Measurements from ENCODE around the gene USP54.

DNA sequence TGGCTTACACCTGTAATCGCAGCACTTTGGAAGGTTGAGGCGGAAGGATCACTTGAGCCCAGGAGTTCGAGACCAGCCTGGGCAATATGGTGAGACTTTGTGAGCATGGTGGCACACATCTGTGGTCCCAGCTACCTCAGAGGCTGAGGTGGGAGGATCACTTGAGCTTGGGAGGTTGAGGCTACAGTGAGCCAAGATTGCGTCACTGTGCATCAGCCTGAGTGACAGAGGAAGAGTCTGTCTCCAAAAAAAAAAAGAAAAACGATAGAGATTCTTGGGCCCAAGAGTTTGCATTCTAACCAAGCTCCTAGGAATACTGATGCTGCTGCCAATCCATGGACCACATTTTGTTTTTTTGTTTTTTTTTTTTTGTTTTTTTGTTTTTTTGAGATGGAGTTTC lies 38.0 kb upstream of the USP54 start:
- TF ChIP-seq, protein P1, sequence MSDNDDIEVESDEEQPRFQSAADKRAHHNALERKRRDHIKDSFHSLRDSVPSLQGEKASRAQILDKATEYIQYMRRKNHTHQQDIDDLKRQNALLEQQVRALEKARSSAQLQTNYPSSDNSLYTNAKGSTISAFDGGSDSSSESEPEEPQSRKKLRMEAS (IDR thresholded peaks at IDR 0.05) = no peak
- TF ChIP-seq TAF1 (IDR thresholded peaks at IDR 0.05; ENCODE audit: low read depth) = no peak
- TF ChIP-seq YY1 (IDR thresholded peaks at IDR 0.05; ENCODE audit: low read depth) = no peak
